Keratinocyte (primary cell): Measurements from ENCODE around the gene ITGA2. TPM values are rescaled to one million over a fixed set of nuclear protein-coding genes. Genes with fewer than 3 reads are reported as not detected.

Experiments
- DNase-seq: peaks from one replicate; pipeline ENCODE4 v3.0.0-alpha.2; 2011; ENCODE audit warnings: low read depth, missing footprints, low spot score
- FAIRE-seq: peaks from 2 replicates; lab custom pipeline; 2011; peaks lifted over from hg19 to GRCh38; lab: Jason Lieb, UNC
- H2AFZ ChIP-seq: 2 replicates; pipeline ENCODE4 v1.6.0; 2012; ENCODE audit warnings: low read length, control low read depth, inconsistent platforms; ENCODE audit not compliant: control insufficient read depth
- H3K27ac ChIP-seq: 2 replicates; pipeline ENCODE4 v1.5.1; 2011; ENCODE audit warnings: low read length; ENCODE audit not compliant: control insufficient read depth, insufficient read depth
- H3K27me3 ChIP-seq: 3 replicates; pipeline ENCODE4 v1.6.0; 2011; ENCODE audit warnings: low read length; ENCODE audit not compliant: control insufficient read depth, insufficient read depth; ENCODE audit errors: extremely low read depth
- H3K36me3 ChIP-seq, 2 experiments: 2 replicates in 1 of 2; 3 replicates in 1 of 2; pipeline ENCODE4 v1.5.1; 2011; ENCODE audit warnings: low read length in 2 of 2, mild to moderate bottlenecking in 1 of 2; ENCODE audit not compliant: control insufficient read depth in 2 of 2, insufficient read depth in 2 of 2; ENCODE audit errors: extremely low read depth in 1 of 2
- H3K4me1 ChIP-seq: 3 replicates; pipeline ENCODE4 v1.5.1; 2011; ENCODE audit warnings: low read length; ENCODE audit not compliant: control insufficient read depth, insufficient read depth; ENCODE audit errors: extremely low read depth
- H3K4me2 ChIP-seq: 3 replicates; pipeline ENCODE4 v1.6.0; 2011; ENCODE audit warnings: low read depth, low read length; ENCODE audit not compliant: control insufficient read depth, insufficient read depth; ENCODE audit errors: extremely low read depth
- H3K4me3 ChIP-seq, 3 experiments: fragments of 200-600 bp in 1 of 3; sonication (generic) in 1 of 3; 2 replicates in 2 of 3; 3 replicates in 1 of 3; pipeline ENCODE4 v1.5.1; 2011 to 2016; ENCODE audit warnings: low read length in 3 of 3, mild to moderate bottlenecking in 3 of 3, control low read depth in 2 of 3, inconsistent platforms in 1 of 3, low read depth in 1 of 3, mixed read lengths in 1 of 3, mixed run types in 1 of 3, moderate library complexity in 1 of 3; ENCODE audit not compliant: control insufficient read depth in 2 of 3, insufficient read depth in 2 of 3; ENCODE audit errors: extremely low read depth in 1 of 3
- H3K79me2 ChIP-seq: 2 replicates; pipeline ENCODE4 v1.6.0; 2012; ENCODE audit warnings: low read length; ENCODE audit not compliant: control insufficient read depth, insufficient read depth
- H3K9ac ChIP-seq: 3 replicates; pipeline ENCODE4 v1.6.0; 2011; ENCODE audit warnings: low read length; ENCODE audit not compliant: control insufficient read depth, insufficient read depth; ENCODE audit errors: extremely low read depth
- H3K9me1 ChIP-seq: 3 replicates; pipeline ENCODE4 v1.6.0; 2011; ENCODE audit warnings: low read length; ENCODE audit not compliant: control insufficient read depth, insufficient read depth; ENCODE audit errors: extremely low read depth
- H3K9me3 ChIP-seq: 2 replicates; pipeline ENCODE4 v1.5.1; 2012; ENCODE audit warnings: low read depth, low read length; ENCODE audit not compliant: control insufficient read depth
- H4K20me1 ChIP-seq: 3 replicates; pipeline ENCODE4 v1.6.0; 2011; ENCODE audit warnings: low read length; ENCODE audit not compliant: control insufficient read depth, insufficient read depth; ENCODE audit errors: extremely low read depth
- EZH2 ChIP-seq: IDR thresholded peaks from one replicate; pipeline ENCODE4 v1.6.1; 2012; ENCODE audit warnings: inconsistent platforms, mild to moderate bottlenecking, low read length, moderate library complexity
- dilution Hi-C: fragments of 300-500 bp; cut with MboI; formaldehyde crosslinking; loops from one replicate; pipeline ENCODE4 v1.7.0; 2020; ENCODE audit warnings: low sequenced_read_pairs; ENCODE audit not compliant: extremely low pct_ligation_motif_present
- polyA plus RNA-seq, 5 experiments: library from polyadenylated mRNA; depleted of rRNA in 3 of 5; stranded (reverse) in 3 of 5; stranded (forward) in 1 of 5; unstranded in 1 of 5; fragments of >200 nt; gene quantifications; 1 replicate in 1 of 5; 2 replicates in 3 of 5; 3 replicates in 1 of 5; pipeline versions ENCODE4 v1.2.1 to v1.2.3, GENCODE V29; 2011 to 2012; ENCODE audit warnings: missing spikeins in 2 of 5, low read depth in 1 of 5, low replicate concordance in 1 of 5
- TF ChIP-seq, protein P1 (sequence below), 3 experiments: IDR thresholded peaks in 1 of 3; conservative IDR thresholded peaks in 1 of 3; optimal IDR thresholded peaks in 1 of 3; 2 replicates in 2 of 3; 3 replicates in 1 of 3; pipeline versions ENCODE3 to v1.5.1; 2011; ENCODE audit warnings: low read length in 3 of 3, mild to moderate bottlenecking in 3 of 3, moderate library complexity in 2 of 3, control low read depth in 1 of 3, inconsistent platforms in 1 of 3; ENCODE audit not compliant: insufficient read depth in 2 of 3; ENCODE audit errors: extremely low read depth in 1 of 3

ITGA2 gene
- polyA plus RNA-seq, 1 donor (not counting 4 experiments of a cell fraction or from before 2014, with no cell fraction given), result 112 TPM

DNA sequence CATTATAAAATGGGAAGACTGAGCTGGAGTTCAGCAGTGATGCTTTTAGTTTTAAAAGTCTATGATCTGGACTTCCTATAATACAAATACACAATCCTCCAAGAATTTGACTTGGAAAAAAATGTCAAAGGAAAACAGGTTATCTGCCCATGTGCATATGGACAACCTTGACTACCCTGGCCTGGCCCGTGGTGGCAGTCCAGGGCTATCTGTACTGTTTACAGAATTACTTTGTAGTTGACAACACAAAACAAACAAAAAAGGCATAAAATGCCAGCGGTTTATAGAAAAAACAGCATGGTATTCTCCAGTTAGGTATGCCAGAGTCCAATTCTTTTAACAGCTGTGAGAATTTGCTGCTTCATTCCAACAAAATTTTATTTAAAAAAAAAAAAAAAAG lies 103.1 kb downstream of the ITGA2 start:
- no peak for DNase-seq
- no peak overlapping the region for H3K9ac ChIP-seq
- H3K9me1 ChIP-seq, result no peaks in the 10 kb centered on the region
- TF ChIP-seq, protein P1, sequence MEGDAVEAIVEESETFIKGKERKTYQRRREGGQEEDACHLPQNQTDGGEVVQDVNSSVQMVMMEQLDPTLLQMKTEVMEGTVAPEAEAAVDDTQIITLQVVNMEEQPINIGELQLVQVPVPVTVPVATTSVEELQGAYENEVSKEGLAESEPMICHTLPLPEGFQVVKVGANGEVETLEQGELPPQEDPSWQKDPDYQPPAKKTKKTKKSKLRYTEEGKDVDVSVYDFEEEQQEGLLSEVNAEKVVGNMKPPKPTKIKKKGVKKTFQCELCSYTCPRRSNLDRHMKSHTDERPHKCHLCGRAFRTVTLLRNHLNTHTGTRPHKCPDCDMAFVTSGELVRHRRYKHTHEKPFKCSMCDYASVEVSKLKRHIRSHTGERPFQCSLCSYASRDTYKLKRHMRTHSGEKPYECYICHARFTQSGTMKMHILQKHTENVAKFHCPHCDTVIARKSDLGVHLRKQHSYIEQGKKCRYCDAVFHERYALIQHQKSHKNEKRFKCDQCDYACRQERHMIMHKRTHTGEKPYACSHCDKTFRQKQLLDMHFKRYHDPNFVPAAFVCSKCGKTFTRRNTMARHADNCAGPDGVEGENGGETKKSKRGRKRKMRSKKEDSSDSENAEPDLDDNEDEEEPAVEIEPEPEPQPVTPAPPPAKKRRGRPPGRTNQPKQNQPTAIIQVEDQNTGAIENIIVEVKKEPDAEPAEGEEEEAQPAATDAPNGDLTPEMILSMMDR (optimal IDR thresholded peaks at IDR 0.05 in 1 of 3, IDR thresholded peaks at IDR 0.05 in 1 of 3, conservative IDR thresholded peaks at IDR 0.05 in 1 of 3; ENCODE audit: extremely low read depth in 1 of 3, insufficient read depth in 2 of 3, low read length in 3 of 3), result no peak
- no peak for TF ChIP-seq EZH2
- no peaks in the 10 kb centered on the region for H3K4me1 ChIP-seq
- no peak overlapping the region for H3K4me2 ChIP-seq
- no peaks in the 10 kb centered on the region for H4K20me1 ChIP-seq
- H3K79me2 ChIP-seq, result no peaks in the 10 kb centered on the region
- no peak overlapping the region for H2AFZ ChIP-seq
- peaks cover 25 to 53% of the 10 kb centered on the region in 2 experiments for H3K36me3 ChIP-seq
- no peaks in the 10 kb centered on the region for H3K9me3 ChIP-seq
- no peak overlapping the region for H3K4me3 ChIP-seq
- no peak for FAIRE-seq
- H3K27ac ChIP-seq, result no peak overlapping the region
- dilution Hi-C loops, result no loop called here
- H3K27me3 ChIP-seq, result no peaks in the 10 kb centered on the region

GRCh38 chr5:53095217-53095616 lies 106.1 kb downstream of the ITGA2 start:
- H4K20me1 ChIP-seq, result no peaks in the 10 kb centered on the region
- DNase-seq, result no peak
- no peak overlapping the region for H3K4me2 ChIP-seq
- no peaks in the 10 kb centered on the region for H3K4me1 ChIP-seq
- peaks cover 17 to 48% of the 10 kb centered on the region in 2 experiments for H3K36me3 ChIP-seq
- H3K27me3 ChIP-seq, result no peaks in the 10 kb centered on the region
- dilution Hi-C loops, result no loop called here
- TF ChIP-seq, protein P1 (optimal IDR thresholded peaks at IDR 0.05 in 1 of 3, IDR thresholded peaks at IDR 0.05 in 1 of 3, conservative IDR thresholded peaks at IDR 0.05 in 1 of 3; ENCODE audit: extremely low read depth in 1 of 3, insufficient read depth in 2 of 3, low read length in 3 of 3), result no peak
- no peak for TF ChIP-seq EZH2
- H3K4me3 ChIP-seq, result no peak overlapping the region
- no peak for FAIRE-seq
- H3K27ac ChIP-seq, result no peak overlapping the region
- H3K9ac ChIP-seq, result no peak overlapping the region
- H3K9me3 ChIP-seq, result no peaks in the 10 kb centered on the region
- no peaks in the 10 kb centered on the region for H3K9me1 ChIP-seq
- H3K79me2 ChIP-seq, result no peaks in the 10 kb centered on the region
- no peak overlapping the region for H2AFZ ChIP-seq
